GM11168 (cell line): ENCODE results near the gene ATF3.

ENCODE experiments used
- in situ Hi-C: fragments of 300-500 bp; cut with MboI; formaldehyde crosslinking; loops from one replicate; pipeline ENCODE4 v1.12.0; 2022; ENCODE audit warnings: low sequenced_read_pairs; ENCODE audit not compliant: unreplicated experiment

Gene ATF3

DNA sequence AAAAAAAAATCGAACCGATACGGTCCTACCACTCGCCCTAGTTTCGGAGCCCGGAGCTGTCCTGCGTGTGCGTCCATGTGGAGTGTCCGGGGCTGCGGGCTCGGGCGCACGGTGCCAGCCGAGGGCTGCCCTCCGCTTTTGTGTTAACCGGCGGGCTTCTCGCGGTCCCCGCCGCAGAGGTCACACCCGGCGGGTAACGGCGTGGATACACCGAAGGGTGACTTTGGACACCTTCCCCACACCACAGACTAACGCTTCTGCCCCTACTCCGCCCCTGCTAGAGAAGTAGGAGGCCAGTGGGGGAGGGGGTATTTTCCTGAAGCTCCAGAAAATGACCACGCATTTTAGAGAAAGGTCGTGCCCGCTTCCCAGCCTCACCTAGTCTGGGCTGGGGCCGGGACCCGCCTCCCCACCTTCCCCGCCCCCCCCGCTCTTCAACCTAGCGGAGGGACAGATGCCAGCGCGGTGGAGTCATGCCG lies 609 bp upstream of the ATF3 start:
- in situ Hi-C loops: no loop called here

DNA sequence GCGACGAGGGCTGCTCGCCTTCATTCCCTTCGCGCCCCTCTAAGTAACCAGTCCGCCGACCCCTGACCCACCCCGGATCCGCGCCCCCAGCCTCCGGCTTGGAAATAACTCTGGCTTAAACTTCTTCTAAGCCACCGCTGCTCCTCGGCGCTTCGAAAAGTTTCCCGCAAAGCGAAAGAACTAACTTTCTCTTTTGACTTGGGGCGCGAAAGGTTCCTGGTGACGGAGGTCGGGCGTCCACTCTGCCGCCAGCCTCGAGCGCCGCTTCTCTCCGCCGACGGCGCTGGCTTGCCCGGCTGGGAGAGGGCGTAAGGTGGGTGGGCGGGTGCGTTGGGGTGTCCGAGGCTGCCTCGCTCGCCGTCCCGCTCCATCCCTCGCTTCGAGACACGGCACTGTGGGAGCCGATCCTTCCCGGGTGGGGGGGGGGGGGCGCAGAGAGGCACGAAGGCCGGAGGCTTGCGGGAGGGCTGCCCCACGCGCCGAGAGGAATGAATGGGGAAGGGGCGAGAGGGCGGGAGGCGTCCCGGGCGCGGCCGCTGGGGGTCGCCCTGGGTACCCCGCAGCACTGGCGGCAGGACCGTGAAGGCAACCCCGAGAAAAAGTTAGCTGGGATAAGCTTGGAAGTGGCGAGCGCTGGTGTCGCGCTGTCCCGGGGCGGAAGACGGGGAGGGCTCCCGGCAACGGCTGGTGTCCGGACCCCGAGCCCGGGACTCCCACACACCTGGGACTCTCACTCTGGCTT lies 569 bp downstream of the ATF3 start:
- in situ Hi-C loops: no loop called here

DNA sequence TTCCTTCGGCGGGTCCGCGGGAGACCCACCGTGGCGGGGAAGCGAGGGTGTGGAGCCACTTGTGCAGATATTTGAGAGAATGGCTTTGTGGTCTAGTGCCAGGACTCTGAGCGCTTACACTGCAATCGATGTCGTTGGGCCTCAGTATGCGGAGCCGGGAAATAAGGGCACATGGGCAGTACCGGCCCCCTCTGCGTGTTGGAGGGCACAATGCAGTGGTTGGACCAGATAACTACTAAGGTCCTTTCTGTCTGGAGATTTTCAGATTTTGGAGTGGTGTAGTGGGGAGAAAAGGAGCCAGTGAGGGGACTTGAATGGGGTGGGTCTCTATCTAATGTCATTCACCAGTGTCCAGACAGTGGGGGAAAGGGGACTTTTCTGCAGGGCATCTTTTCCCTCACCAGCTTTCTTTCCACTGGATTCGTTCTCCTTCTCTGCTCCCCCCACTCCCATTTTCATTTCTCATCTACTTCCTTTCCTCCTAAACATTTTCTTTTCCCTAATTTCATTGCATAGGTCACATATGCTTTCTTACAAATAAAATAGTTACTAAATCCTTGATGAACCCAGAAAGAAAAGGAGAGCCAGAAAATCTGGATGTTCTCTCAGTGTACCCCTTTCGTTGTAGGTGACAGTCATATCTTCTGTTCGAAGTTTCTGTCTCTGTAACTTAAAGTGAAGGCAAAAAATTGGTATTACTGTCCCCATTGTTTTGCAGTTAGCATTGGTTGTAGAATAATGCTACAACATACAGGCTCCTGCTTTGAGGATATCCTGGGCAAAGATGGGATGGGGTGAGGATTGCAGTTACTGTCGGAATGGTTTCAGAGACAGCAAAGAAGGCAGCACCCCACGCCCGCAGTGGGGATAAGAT lies 1.4 kb downstream of the ATF3 start:
- in situ Hi-C loops: no loop called here

GRCh38 chr1:212610575-212610967 lies 2.0 kb downstream of the ATF3 start:
- in situ Hi-C loops: no loop called here

- in situ Hi-C loops: no loop called here
Measured at GRCh38 chr1:212611000-212611948, 2.7 kb downstream of the ATF3 start.

DNA sequence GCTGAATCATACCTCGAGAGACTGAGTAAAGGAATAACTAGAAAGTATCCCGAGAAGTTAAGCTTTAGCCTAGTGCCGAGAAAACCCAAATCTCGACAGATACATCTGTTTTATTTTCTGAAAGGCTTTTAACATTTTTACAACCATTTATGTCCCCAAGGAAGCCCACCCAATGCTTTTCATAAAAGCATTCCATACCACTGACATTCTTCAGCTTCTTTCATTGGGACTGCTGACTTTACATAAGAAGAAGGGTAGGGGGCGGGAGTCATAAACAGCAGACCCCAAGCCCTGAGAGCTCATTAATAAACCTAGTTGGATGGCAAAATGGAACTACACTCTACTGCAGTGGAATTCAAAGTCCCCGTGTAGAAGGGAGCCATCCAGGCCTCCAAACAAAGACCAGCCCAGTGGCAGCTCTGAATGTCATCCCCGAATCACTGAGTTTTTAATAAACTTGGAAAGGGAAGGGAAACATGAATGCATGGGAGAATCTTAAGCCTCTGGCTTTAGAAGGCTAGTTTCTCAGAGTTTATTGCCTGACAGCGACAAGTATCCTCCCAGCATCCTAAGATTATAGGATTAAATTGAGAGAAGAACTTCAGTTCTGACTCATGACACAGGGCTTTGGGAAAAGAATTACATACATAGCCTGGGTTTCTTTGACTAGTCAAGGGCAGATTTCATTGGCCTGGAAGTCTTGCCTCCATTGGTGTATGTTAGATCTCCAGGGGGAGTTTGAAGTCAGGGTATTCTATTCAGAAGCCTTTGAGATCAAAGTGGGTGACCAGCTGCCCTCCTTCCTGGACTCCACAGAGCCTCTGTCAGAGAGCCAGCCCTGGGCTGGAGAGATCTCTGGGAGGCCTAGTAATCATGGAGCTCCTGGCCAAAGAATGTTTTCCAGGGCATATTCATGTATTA lies 3.7 kb downstream of the ATF3 start:
- in situ Hi-C loops: no loop called here

- in situ Hi-C loops: no loop called here
Measured at GRCh38 chr1:212613440-212614335, 5.1 kb downstream of the ATF3 start.

DNA sequence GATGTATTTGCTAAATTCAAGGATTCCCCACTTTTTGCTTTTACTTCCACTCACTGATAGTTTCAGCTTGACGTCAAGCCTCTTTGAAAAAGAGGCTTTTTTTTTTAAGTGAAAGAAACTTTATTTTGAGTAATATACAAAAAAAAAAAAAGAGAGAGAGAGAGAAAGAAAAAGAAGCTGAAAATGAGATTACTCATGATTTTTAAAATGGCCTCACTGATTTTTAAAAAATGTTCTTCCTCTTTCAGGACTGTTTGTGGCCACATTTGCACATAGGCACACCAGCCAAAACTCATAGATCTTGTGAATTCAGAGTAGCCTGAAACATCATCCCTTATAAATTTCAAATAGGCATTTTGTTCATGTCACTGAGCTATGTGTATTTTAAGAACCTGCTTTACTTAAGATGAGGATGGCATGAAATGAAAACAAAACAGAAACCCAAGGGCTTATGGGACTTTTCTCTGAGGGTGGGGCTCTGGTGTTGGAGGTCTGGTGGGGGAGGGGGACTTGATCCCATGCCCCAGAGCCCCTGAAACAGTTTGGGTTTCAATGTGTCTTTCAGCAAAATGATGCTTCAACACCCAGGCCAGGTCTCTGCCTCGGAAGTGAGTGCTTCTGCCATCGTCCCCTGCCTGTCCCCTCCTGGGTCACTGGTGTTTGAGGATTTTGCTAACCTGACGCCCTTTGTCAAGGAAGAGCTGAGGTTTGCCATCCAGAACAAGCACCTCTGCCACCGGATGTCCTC lies 6.1 kb downstream of the ATF3 start:
- in situ Hi-C loops: no loop called here

- in situ Hi-C loops: no loop called here
Measured at GRCh38 chr1:212615201-212615470, 6.6 kb downstream of the ATF3 start.

GRCh38 chr1:212618466-212619210 lies 10.1 kb downstream of the ATF3 start:
- in situ Hi-C loops: no loop called here

DNA sequence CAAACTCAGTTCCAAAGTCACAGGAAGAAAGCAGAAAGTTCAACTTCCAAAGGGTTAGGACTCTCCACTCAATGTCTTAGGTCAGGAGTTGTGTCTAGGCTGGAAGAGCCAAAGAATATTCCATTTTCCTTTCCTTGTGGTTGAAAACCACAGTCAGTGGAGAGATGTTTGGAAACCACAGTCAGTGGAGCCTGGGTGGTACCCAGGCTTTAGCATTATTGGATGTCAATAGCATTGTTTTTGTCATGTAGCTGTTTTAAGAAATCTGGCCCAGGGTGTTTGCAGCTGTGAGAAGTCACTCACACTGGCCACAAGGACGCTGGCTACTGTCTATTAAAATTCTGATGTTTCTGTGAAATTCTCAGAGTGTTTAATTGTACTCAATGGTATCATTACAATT lies 11.7 kb downstream of the ATF3 start:
- in situ Hi-C loops: no loop called here

DNA sequence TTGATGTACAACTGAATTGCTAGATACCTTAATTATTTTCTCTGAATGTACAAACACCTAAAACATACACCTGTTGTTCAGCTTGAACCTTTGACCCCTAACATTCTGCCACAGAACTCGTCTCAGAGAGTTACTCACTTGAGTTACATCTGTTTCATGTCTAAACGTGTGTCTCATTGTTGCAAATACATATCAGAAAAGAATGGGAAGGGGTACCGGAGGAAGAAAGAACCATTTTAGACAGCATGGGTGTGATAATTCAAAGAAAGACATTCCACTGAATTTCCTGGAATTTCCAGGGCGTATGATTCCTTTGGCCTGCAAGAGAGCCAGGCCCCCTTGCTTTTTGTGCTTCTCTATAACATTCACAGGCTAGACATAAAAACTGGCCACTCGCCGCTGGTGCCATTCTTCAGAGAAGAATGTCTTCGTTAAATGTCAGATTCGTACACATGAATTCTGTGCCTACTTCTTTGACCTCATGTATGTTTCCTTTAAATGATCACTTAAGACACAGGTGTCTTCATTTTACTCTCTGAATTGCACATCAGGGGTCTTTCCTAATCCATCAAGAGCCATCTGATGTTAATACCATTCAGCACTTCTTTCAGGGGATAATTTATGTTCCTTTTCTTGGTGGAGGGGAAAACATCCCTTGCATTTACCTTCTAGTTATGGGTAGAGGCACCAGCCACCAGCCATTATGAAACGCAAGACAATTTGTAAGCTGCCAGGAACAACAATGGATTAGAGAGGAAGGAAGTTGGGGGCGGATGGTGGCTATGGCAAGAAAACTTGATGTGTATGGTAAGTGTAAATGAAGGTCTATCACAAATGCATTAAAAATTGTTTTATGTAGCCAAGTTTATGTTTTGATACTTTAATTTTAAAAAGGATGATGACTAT lies 12.7 kb downstream of the ATF3 start:
- in situ Hi-C loops: no loop called here

DNA sequence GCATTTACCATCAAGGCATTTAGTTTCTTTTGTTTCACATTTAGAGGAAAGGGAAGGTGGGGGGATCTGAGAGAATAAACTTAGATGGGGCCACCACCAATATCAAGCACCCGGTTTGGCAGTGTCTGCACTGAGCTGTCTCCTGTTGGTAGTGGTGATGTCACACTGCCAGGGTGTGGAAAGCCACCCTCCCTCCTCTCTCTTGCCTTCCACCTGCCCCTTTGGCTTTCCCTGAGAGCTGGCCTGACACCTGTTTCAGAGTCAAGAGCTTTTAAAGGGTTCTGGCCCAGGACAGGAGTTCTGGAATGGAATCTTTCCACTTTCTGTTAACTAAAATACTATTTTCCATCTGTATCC lies 13.4 kb downstream of the ATF3 start:
- in situ Hi-C loops: no loop called here

GRCh38 chr1:212622467-212622866 lies 13.9 kb downstream of the ATF3 start:
- in situ Hi-C loops: no loop called here

GRCh38 chr1:212622906-212623305 lies 14.3 kb downstream of the ATF3 start:
- in situ Hi-C loops: no loop called here

GRCh38 chr1:212623603-212624002 lies 15.0 kb downstream of the ATF3 start:
- in situ Hi-C loops: no loop called here
